B cell (primary cell): ENCODE data around the gene CHST3. TPM values are rescaled to one million over a fixed set of nuclear protein-coding genes. Genes with fewer than 3 reads are reported as not detected.

Source experiments
- ATAC-seq: fragments of 200-7000 bp; cut with Tn5 transposase; one replicate; pipeline ENCODE4 v1.10.0; 2021; ENCODE audit warnings: low read depth, mild to moderate bottlenecking, moderate number of reproducible peaks, moderate library complexity
- CTCF ChIA-PET: fragments of 350-600 bp; sonication (Branson Sonifier 250); formaldehyde crosslinking; loops from one replicate; lab custom pipeline; 2021; ENCODE audit warnings: antibody characterized with exemption, inconsistent platforms; lab: Charles Lee
- POLR2A ChIA-PET: fragments of 350-600 bp; sonication (Branson Sonifier 250); formaldehyde crosslinking; loops from one replicate; lab custom pipeline; 2021; ENCODE audit warnings: antibody characterized with exemption; lab: Charles Lee
- DNase-seq: peaks from one replicate; pipeline ENCODE4 v3.0.0; 2013
- H2AFZ ChIP-seq: 2 replicates; pipeline ENCODE4 v1.6.1; 2012; ENCODE audit warnings: mild to moderate bottlenecking, low read depth, low read length; ENCODE audit not compliant: insufficient read depth, poor library complexity, severe bottlenecking
- H3K27ac ChIP-seq, 2 donors: 1 replicate in 1 of 2; 2 replicates in 1 of 2; pipeline ENCODE4 v1.5.1; 2012 to 2013; ENCODE audit warnings: low read length in 2 of 2, mild to moderate bottlenecking in 2 of 2, moderate library complexity in 1 of 2
- H3K27me3 ChIP-seq, 4 experiments: fragments of 200-600 bp in 1 of 4; sonication (generic) in 1 of 4; replicated peaks in 1 of 4; 1 replicate in 2 of 4; 2 replicates in 2 of 4; pipeline versions ENCODE4 v1.6.1 to v1.7.0; 2013 to 2016; ENCODE audit warnings: low read length in 3 of 4, mild to moderate bottlenecking in 2 of 4, mixed read lengths in 1 of 4, moderate library complexity in 1 of 4; ENCODE audit not compliant: insufficient read depth in 4 of 4, control insufficient read depth in 3 of 4; ENCODE audit errors: control extremely low read depth in 1 of 4
- H3K36me3 ChIP-seq, 2 experiments: replicated peaks in 1 of 2; 1 replicate in 1 of 2; 2 replicates in 1 of 2; pipeline versions ENCODE4 v1.6.1 to v1.7.1; 2013; ENCODE audit warnings: low read length in 1 of 2; ENCODE audit not compliant: insufficient read depth in 2 of 2, control insufficient read depth in 1 of 2; ENCODE audit errors: control extremely low read depth in 1 of 2, extremely low read depth in 1 of 2
- H3K4me1 ChIP-seq, 2 donors: fragments of 200-600 bp in 1 of 2; sonication (generic) in 1 of 2; 1 replicate in 1 of 2; 2 replicates in 1 of 2; pipeline versions ENCODE4 v1.5.1 to v1.6.1; 2013 to 2017; ENCODE audit warnings: low read length in 2 of 2; ENCODE audit not compliant: control insufficient read depth in 2 of 2, insufficient read depth in 2 of 2
- H3K4me2 ChIP-seq: replicated peaks from 2 replicates; pipeline ENCODE3; 2012; ENCODE audit warnings: mild to moderate bottlenecking, low read depth, low read length; ENCODE audit not compliant: poor library complexity, severe bottlenecking
- H3K4me3 ChIP-seq, 5 experiments: fragments of 200-600 bp in 1 of 5; sonication (generic) in 1 of 5; 1 replicate in 3 of 5; 2 replicates in 2 of 5; pipeline versions ENCODE4 v1.5.1 to v1.7.0; 2011 to 2016; ENCODE audit warnings: low read length in 4 of 5, mild to moderate bottlenecking in 4 of 5, low read depth in 2 of 5, control low read depth in 1 of 5, moderate library complexity in 1 of 5; ENCODE audit not compliant: insufficient read depth in 1 of 5; ENCODE audit errors: control extremely low read depth in 1 of 5, extremely low read depth in 1 of 5
- H3K79me2 ChIP-seq: fragments of 200-600 bp; sonication (generic); one replicate; pipeline ENCODE4 v1.6.0; 2016; ENCODE audit warnings: low read length; ENCODE audit not compliant: control insufficient read depth, insufficient read depth
- H3K9ac ChIP-seq: fragments of 200-600 bp; sonication (generic); 2 replicates; pipeline ENCODE4 v1.6.1; 2017; ENCODE audit warnings: mild to moderate bottlenecking, low read length, moderate library complexity
- H3K9me3 ChIP-seq, 3 donors: one replicate each; pipeline versions ENCODE4 v1.6.1 to v1.7.1; 2013; ENCODE audit warnings: low read length in 2 of 3; ENCODE audit not compliant: control insufficient read depth in 2 of 3, insufficient read depth in 1 of 3; ENCODE audit errors: control extremely low read depth in 1 of 3
- H4K20me1 ChIP-seq: 2 replicates; pipeline ENCODE4 v1.6.0; 2012; ENCODE audit warnings: mild to moderate bottlenecking, low read length; ENCODE audit not compliant: insufficient read depth, control insufficient read depth, poor library complexity, severe bottlenecking
- H3K27ac Mint-ChIP-seq: one replicate; pipeline ENCODE4 v1.8.0; 2021; ENCODE audit warnings: mixed read lengths
- H3K27me3 Mint-ChIP-seq: one replicate; pipeline ENCODE4 v1.8.0; 2021; ENCODE audit warnings: mixed read lengths
- H3K4me1 Mint-ChIP-seq: one replicate; pipeline ENCODE4 v1.8.0; 2021; ENCODE audit warnings: mixed read lengths
- H3K4me3 Mint-ChIP-seq: one replicate; pipeline ENCODE4 v1.8.0; 2021; ENCODE audit warnings: mixed read lengths
- H3K9me3 Mint-ChIP-seq: one replicate; pipeline ENCODE4 v1.8.0; 2022; ENCODE audit warnings: mixed read lengths; ENCODE audit not compliant: insufficient read depth
- EZH2 ChIP-seq: IDR thresholded peaks from 2 replicates; pipeline ENCODE4 v1.6.1; 2012; ENCODE audit warnings: borderline replicate concordance, low read depth, mild to moderate bottlenecking, moderate library complexity, low read length; ENCODE audit not compliant: insufficient read depth, poor library complexity, severe bottlenecking
- WGBS: methylation state at CpG from one replicate; pipeline ENCODE4 v1.1.5; 2013; ENCODE audit warnings: missing lambda C conversion rate; ENCODE audit not compliant: insufficient coverage; 5-methylcytosine and 5-hydroxymethylcytosine counted together
- intact Hi-C: fragments of 100-400 bp; cut with micrococcal nuclease; formaldehyde crosslinking; loops from one replicate; pipeline ENCODE4 v1.10.0; 2022
- polyA plus RNA-seq: library from polyadenylated mRNA; depleted of rRNA; stranded (reverse); fragments of >200 nt; gene quantifications from 2 replicates; pipeline ENCODE4 v1.2.3, GENCODE V29; 2012
- total RNA-seq, 2 donors: library from RNA; stranded (reverse); fragments of 120-200 nt in 1 of 2; gene quantifications; 1 replicate in 1 of 2; 2 replicates in 1 of 2; pipeline versions ENCODE4 v1.2.3 to v1.2.4, GENCODE V29; 2013 to 2022
- TF ChIP-seq, protein P1 (sequence below): fragments of 200-600 bp; IDR thresholded peaks from one replicate; pipeline ENCODE4 v1.8.0; 2022; ENCODE audit warnings: antibody characterized with exemption, mild to moderate bottlenecking

The CHST3 gene
- total and polyA plus RNA-seq, 2 donors (not counting 1 experiment from before 2014, with no cell fraction given), result 0.01 TPM; not detected in 1

DNA sequence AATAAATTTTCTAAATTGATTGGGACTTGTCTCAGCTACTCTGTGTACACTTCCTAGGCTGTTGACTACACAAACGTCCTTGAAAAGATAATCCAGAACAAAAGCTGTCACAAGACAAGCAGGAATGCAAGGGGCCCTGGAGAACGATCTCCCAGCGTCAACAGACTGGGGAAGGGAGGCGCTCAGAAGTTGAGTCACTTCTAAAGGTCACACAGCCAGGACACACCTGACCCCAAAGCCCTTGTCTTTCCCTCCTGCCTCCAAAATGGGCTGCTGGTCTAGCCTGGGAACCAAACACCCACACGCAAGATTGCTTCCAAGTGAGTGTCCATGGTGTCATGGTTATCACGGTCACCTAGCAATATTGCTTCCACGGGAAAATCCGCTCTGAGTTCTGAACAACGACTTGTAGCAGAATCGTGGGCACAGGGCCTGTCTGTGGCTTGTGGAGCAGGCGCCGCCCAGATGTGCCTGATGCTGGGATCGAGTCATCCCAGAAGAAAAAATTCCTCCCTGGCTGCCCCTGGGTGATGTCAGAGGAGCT lies 74.3 kb downstream of the CHST3 start:
- no peaks in the 10 kb centered on the region for H3K4me1 ChIP-seq
- intact Hi-C loops, result no loop called here
- H3K9me3 ChIP-seq, result no peaks in the 10 kb centered on the region
- H4K20me1 ChIP-seq, result no peaks in the 10 kb centered on the region
- no peak overlapping the region for H3K4me3 ChIP-seq
- H2AFZ ChIP-seq, result no peak overlapping the region
- TF ChIP-seq, protein P1, sequence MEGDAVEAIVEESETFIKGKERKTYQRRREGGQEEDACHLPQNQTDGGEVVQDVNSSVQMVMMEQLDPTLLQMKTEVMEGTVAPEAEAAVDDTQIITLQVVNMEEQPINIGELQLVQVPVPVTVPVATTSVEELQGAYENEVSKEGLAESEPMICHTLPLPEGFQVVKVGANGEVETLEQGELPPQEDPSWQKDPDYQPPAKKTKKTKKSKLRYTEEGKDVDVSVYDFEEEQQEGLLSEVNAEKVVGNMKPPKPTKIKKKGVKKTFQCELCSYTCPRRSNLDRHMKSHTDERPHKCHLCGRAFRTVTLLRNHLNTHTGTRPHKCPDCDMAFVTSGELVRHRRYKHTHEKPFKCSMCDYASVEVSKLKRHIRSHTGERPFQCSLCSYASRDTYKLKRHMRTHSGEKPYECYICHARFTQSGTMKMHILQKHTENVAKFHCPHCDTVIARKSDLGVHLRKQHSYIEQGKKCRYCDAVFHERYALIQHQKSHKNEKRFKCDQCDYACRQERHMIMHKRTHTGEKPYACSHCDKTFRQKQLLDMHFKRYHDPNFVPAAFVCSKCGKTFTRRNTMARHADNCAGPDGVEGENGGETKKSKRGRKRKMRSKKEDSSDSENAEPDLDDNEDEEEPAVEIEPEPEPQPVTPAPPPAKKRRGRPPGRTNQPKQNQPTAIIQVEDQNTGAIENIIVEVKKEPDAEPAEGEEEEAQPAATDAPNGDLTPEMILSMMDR, result no peak
- no peak for TF ChIP-seq EZH2
- H3K9ac ChIP-seq, result no peak overlapping the region
- no peaks in the 10 kb centered on the region for H3K36me3 ChIP-seq
- no peak overlapping the region for H3K27ac ChIP-seq
- Mint-ChIP-seq H3K9me3 (no peaks in the 10 kb centered on the region), H3K4me1 (no peaks in the 10 kb centered on the region), H3K27me3 (no peaks in the 10 kb centered on the region), H3K27ac (no peak overlapping the region), H3K4me3 (no peak overlapping the region)
- CTCF ChIA-PET, result interaction anchor here (1.1 to 2.5 kb wide), 3 partner anchors 10 to 142 kb away, joined by 3 to 16 read pairs (median 3); no protein-coding TSS in a partner anchor
- H3K4me2 ChIP-seq, result no peak overlapping the region
- WGBS, result 91% methylated on average over 12 of the region's 13 CpGs
- POLR2A ChIA-PET, result no interaction called here
- DNase-seq, result no peak
- no peaks in the 10 kb centered on the region for H3K27me3 ChIP-seq
- no peaks in the 10 kb centered on the region for H3K79me2 ChIP-seq
- ATAC-seq, result no peak

DNA sequence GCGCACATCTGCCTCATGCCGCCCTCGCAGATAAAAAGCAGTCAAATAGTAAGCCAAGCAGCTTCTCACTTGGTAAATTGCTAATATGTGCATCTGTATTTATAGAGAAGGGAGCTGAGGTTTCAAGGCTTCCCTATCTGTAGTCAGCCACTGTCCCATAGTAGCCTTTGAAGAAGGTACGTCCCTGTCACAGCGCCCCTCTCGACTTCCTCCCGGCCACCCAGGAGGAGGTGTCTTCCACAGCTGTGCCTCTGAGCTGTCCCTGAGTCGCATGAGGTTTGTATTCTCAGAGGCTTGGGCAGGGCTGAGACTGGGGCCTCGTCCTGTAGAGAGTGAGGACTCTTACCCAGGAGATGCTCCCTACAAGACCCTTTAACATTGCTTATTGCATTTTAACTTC lies 75.2 kb downstream of the CHST3 start:
- H3K4me3 Mint-ChIP-seq, result no peak overlapping the region
- H3K4me1 Mint-ChIP-seq, result no peaks in the 10 kb centered on the region
- H3K27me3 ChIP-seq, result no peaks in the 10 kb centered on the region
- no peaks in the 10 kb centered on the region for H3K9me3 ChIP-seq
- H3K9me3 Mint-ChIP-seq, result no peaks in the 10 kb centered on the region
- no peak overlapping the region for H3K27ac ChIP-seq
- H3K9ac ChIP-seq, result no peak overlapping the region
- no peaks in the 10 kb centered on the region for H3K36me3 ChIP-seq
- no peaks in the 10 kb centered on the region for H4K20me1 ChIP-seq
- POLR2A ChIA-PET, result no interaction called here
- TF ChIP-seq, protein P1, result no peak
- no peak for TF ChIP-seq EZH2
- intact Hi-C loops, result no loop called here
- no peak for DNase-seq
- H2AFZ ChIP-seq, result no peak overlapping the region
- no peak for ATAC-seq
- no peaks in the 10 kb centered on the region for H3K79me2 ChIP-seq
- 94% methylated on average over 5 of the region's 9 CpGs for WGBS
- H3K4me2 ChIP-seq, result no peak overlapping the region
- H3K4me1 ChIP-seq, result no peaks in the 10 kb centered on the region
- H3K4me3 ChIP-seq, result no peak overlapping the region
- CTCF ChIA-PET, result interaction anchor here (0.6 to 2.5 kb wide), 3 partner anchors 9 to 522 kb away, joined by 3 to 16 read pairs (median 3); no protein-coding TSS in a partner anchor
- H3K27ac Mint-ChIP-seq, result no peak overlapping the region
- no peaks in the 10 kb centered on the region for H3K27me3 Mint-ChIP-seq
